Measurements from ENCODE around the gene SLC26A1.

DNA sequence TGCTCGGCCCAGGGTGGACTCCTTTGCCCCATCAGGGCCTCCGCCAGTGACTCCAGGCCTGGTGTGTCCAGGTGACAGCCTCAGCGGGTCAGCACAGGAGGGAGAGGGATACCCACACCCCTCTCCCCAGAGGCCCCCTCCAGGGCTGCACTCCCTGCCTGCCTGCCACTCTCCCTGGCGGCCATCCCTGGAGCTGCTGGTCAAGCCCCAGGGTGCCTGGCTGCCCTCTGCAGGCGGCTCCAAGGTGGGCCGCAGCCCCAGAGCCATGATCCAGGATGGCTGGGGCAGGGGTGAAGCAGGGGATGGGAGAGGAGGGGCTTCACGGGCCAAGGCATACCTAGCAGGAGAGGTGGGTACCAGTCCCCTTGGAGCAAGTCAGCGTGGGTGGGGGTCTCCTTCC is 22.0 kb upstream of the SLC26A1 start:
- TF ChIP-seq, protein P1, sequence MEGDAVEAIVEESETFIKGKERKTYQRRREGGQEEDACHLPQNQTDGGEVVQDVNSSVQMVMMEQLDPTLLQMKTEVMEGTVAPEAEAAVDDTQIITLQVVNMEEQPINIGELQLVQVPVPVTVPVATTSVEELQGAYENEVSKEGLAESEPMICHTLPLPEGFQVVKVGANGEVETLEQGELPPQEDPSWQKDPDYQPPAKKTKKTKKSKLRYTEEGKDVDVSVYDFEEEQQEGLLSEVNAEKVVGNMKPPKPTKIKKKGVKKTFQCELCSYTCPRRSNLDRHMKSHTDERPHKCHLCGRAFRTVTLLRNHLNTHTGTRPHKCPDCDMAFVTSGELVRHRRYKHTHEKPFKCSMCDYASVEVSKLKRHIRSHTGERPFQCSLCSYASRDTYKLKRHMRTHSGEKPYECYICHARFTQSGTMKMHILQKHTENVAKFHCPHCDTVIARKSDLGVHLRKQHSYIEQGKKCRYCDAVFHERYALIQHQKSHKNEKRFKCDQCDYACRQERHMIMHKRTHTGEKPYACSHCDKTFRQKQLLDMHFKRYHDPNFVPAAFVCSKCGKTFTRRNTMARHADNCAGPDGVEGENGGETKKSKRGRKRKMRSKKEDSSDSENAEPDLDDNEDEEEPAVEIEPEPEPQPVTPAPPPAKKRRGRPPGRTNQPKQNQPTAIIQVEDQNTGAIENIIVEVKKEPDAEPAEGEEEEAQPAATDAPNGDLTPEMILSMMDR (IDR thresholded peaks at IDR 0.05; ENCODE audit: insufficient read depth, low read length, poor library complexity, severe bottlenecking), result no peak
- no peak for TF ChIP-seq EZH2phosphoT487 (conservative IDR thresholded peaks at IDR 0.05; ENCODE audit: low read length)

Measured in SU-DHL-6 (cell line).